ENCODE measurements around the gene DLGAP1. TPM values are rescaled to one million over a fixed set of nuclear protein-coding genes. Genes with fewer than 3 reads are reported as not detected.

DLGAP1 gene
- total RNA-seq, 2 experiments from 2014 or later = not detected

GRCh38 chr18:3597409-3598357, 857.4 kb downstream of the DLGAP1 start:
- POLR2A ChIA-PET = interaction anchor here (0.7 to 4.8 kb wide), 4 partner anchors 9 to 350 kb away, joined by 3 to 52 read pairs (median 4); partner anchors contain the start of gene MYL12A
- Mint-ChIP-seq H3K4me3 (peak overlapping the region; percentile 94), H3K27me3 (no peaks in the 10 kb centered on the region), H3K4me1 (peaks cover 37% of the 10 kb centered on the region), H3K36me3 (peaks cover 15% of the 10 kb centered on the region), H3K9me3 (no peaks in the 10 kb centered on the region), H3K27ac (peak overlapping the region; percentile 97)
- DNase-seq (no peak), ATAC-seq (ENCODE audit: low read depth) (no peak)

- H3K36me3 Mint-ChIP-seq = peaks cover 15% of the 10 kb centered on the region
- H3K4me1 Mint-ChIP-seq = peaks cover 34% of the 10 kb centered on the region
Measured at GRCh38 chr18:3596637-3597384, 858.3 kb downstream of the DLGAP1 start.

DNA sequence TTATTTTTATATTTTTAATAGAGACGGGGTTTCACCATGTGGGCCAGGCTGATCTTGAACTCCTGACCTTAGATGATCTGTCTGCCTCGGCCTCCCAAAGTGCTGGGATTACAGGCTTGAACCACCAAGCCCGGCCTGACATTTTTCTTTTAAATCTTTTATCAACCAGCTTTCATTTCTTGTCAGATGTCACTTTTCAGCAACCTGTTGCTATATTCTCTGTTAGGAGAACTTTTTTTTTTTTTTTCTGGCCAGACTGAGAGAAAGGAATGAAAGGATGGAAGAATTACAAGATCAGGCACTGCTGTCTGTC, 858.8 kb downstream of the DLGAP1 start:
- Mint-ChIP-seq H3K4me1 (peaks cover 34% of the 10 kb centered on the region), H3K36me3 (peaks cover 15% of the 10 kb centered on the region), H3K27ac (peak overlapping the region; percentile 97), H3K9me3 (no peaks in the 10 kb centered on the region), H3K27me3 (no peaks in the 10 kb centered on the region), H3K4me3 (peak overlapping the region; percentile 94)
- DNase-seq (no peak), ATAC-seq (ENCODE audit: low read depth) (no peak)
- POLR2A ChIA-PET = interaction anchor here (0.7 to 4.8 kb wide), 4 partner anchors 10 to 335 kb away, joined by 3 to 52 read pairs (median 4); no protein-coding TSS in a partner anchor

More at GRCh38 chr18:3596637-3597384, 858.3 kb downstream of the DLGAP1 start:
- POLR2A ChIA-PET = interaction anchor here (0.7 to 4.8 kb wide), 4 partner anchors 10 to 336 kb away, joined by 3 to 52 read pairs (median 4); no protein-coding TSS in a partner anchor
- Mint-ChIP-seq H3K27me3 (no peaks in the 10 kb centered on the region), H3K27ac (peak overlapping the region; percentile 97), H3K9me3 (no peaks in the 10 kb centered on the region), H3K4me3 (peak overlapping the region; percentile 94)
- DNase-seq (no peak), ATAC-seq (ENCODE audit: low read depth) (no peak)

- Mint-ChIP-seq H3K36me3 (peaks cover 15% of the 10 kb centered on the region), H3K4me1 (peaks cover 34% of the 10 kb centered on the region), H3K27me3 (no peaks in the 10 kb centered on the region), H3K4me3 (peak overlapping the region; percentile 94), H3K9me3 (no peaks in the 10 kb centered on the region), H3K27ac (peak overlapping the region; percentile 97)
- POLR2A ChIA-PET = interaction anchor here (0.7 to 4.8 kb wide), 7 partner anchors 7 to 347 kb away, joined by 3 to 59 read pairs (median 8); partner anchors contain the start of gene MYL12B
- no peak for ATAC-seq (ENCODE audit: low read depth)
- DNase-seq = no peak
Measured at GRCh38 chr18:3595369-3596273, 859.5 kb downstream of the DLGAP1 start.

DNA sequence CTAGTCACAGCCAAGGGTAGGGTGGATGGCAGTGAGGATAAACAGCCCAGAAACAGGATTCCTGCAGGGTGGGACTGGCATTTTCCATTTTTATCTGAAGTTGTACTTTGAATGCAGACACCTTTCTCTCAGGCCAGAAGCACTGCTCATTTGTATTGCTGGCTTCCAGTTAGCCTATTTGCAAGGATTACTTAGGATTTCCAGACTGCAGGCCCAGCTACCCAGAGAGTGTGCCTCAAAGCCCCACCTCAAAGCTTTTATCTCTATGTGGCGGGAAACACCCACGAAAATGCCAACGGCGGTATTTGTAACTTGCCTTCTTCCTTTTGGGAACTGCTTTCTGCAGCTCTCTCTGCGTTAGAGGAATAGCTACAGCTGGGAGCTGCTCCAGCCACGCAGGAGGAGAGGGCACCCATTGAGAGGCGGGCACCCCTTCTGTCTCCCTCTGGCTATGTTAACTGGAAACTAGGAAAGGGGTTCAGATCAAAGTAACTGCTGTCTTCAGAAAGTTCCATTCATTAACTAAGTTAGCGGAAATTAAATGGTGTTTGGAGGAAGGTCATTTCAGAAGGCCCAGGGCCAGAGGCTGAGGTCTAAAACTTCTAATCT, 860.2 kb downstream of the DLGAP1 start:
- no peaks in the 10 kb centered on the region for H3K27me3 Mint-ChIP-seq
- no peak for DNase-seq
- H3K4me1 Mint-ChIP-seq = peaks cover 34% of the 10 kb centered on the region
- H3K27ac Mint-ChIP-seq = peak overlapping the region; percentile 97
- POLR2A ChIA-PET = interaction anchor here (0.6 to 4.8 kb wide), 17 partner anchors 8 to 348 kb away, joined by 3 to 59 read pairs (median 8); partner anchors contain the start of genes MYL12A and MYL12B
- ATAC-seq (ENCODE audit: low read depth) = no peak
- H3K36me3 Mint-ChIP-seq = peaks cover 15% of the 10 kb centered on the region
- H3K9me3 Mint-ChIP-seq = no peaks in the 10 kb centered on the region
- H3K4me3 Mint-ChIP-seq = peak overlapping the region; percentile 94

DNA sequence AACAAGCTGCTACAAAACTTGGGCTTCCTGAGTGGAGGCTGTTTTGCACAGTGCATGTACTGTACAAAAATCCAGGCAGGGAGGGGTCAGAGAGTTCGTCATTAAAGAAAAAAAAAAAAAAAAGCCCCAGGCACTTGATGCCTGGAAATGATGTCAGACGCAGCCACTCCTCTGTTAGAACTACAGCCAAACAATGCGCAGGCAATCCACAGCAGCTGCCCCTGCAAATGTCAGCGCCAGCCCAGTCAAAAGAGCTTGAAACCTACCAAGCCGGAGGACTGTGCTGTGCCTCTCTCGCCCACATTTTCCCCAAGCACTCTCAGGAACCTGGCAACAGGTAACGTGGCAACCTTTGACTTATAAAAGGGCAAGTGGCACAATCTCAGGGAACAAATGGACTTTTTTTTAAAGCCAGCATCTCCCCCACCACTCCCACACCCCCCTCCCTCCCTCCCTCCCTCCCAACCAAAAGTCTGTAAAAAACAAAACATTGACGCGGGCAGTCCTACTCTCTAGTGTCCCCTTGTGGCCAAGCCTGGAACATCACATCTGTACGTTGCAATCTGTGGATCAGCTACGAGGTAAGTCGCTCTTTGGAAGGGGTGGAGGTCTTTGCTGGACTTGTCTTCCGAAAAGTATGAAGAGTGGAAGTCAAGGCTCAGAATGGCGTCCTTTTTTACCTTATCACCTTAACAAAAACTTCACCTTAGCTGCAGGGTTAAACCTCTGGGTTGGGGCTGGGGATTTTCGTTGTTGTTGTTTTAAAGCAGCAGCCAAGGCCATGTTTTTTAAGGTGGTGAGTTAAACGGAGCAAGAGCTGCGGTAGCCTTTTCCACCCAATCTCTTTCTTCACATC, 861.0 kb downstream of the DLGAP1 start:
- Mint-ChIP-seq H3K9me3 (no peaks in the 10 kb centered on the region), H3K4me1 (peaks cover 34% of the 10 kb centered on the region)

DNA sequence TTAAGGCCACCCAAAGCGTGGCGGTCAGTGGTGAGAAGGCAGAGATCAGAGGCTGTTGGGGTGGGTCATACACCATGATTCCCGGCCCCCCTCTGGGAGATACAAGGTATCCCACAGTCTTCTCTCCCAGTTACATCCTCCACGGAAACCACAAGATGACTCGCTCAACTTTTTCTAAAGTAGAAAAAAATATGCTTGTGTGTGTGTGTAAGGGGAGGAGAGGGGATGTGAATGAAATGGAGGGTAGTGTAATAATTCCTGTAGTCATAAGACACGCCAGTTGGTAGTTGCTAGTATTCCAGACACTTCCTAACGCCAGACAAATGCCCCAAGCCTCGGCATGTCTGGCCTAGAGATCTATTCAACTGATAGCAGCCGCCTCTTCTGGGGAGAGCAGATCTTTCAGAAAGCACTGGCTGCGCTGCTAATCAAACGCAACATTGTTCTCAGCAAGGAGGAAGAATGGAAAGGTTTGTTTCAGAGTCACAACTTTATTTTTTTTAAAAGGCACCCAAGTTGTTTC, 861.7 kb downstream of the DLGAP1 start:
- POLR2A ChIA-PET = interaction anchor here (0.6 to 4.8 kb wide), 17 partner anchors 8 to 1702 kb away, joined by 3 to 59 read pairs (median 8); partner anchors contain the start of genes METTL4, MYL12A, MYL12B and NDC80
- Mint-ChIP-seq H3K4me1 (peaks cover 34% of the 10 kb centered on the region), H3K27ac (peak overlapping the region; percentile 97), H3K9me3 (no peaks in the 10 kb centered on the region), H3K27me3 (no peaks in the 10 kb centered on the region), H3K36me3 (peaks cover 15% of the 10 kb centered on the region), H3K4me3 (peak overlapping the region; percentile 94)
- ATAC-seq (ENCODE audit: low read depth) (peak; percentile 17), DNase-seq (no peak)

More for the DNA sequence above, 861.0 kb downstream of the DLGAP1 start:
- Mint-ChIP-seq H3K36me3 (peaks cover 15% of the 10 kb centered on the region), H3K4me3 (peak overlapping the region; percentile 94), H3K27ac (peak overlapping the region; percentile 97), H3K27me3 (no peaks in the 10 kb centered on the region)
- peak; percentile 90 for ATAC-seq (ENCODE audit: low read depth)
- POLR2A ChIA-PET = interaction anchor here (0.6 to 4.8 kb wide), 21 partner anchors 9 to 1701 kb away, joined by 3 to 59 read pairs (median 5); partner anchors contain the start of genes METTL4, MYL12A, MYL12B and NDC80
- DNase-seq = peak; percentile 81

DNA sequence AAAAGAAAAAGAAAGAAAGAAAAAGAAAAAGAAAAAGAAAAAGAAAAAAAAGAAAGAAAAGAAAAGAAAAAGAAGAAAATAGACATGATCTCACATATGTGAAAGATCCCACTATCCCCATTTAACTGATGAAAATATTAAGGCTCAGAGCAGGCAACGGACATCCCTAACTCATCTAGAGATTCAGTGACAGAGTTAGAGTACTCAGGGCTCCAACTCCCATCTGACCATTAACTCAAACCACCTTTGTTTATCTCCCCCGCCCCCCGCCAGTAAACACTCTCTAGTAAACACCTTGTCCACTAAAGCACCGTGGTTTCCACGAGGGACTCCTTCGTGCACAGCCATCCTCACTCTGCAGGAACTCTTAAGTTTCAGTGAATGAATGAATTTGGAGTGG, 862.2 kb downstream of the DLGAP1 start:
- DNase-seq (no peak), ATAC-seq (ENCODE audit: low read depth) (no peak)
- H3K9me3 Mint-ChIP-seq = no peaks in the 10 kb centered on the region
- no peaks in the 10 kb centered on the region for H3K27me3 Mint-ChIP-seq
- POLR2A ChIA-PET = interaction anchor here (2.5 to 4.0 kb wide), 3 partner anchors 10 to 296 kb away, joined by 24 to 59 read pairs (median 36); no protein-coding TSS in a partner anchor
- peaks cover 12% of the 10 kb centered on the region for H3K36me3 Mint-ChIP-seq
- peaks cover 34% of the 10 kb centered on the region for H3K4me1 Mint-ChIP-seq
- H3K4me3 Mint-ChIP-seq = peak overlapping the region; percentile 94
- peak overlapping the region; percentile 97 for H3K27ac Mint-ChIP-seq

- POLR2A ChIA-PET = no interaction called here
- peaks cover 25% of the 10 kb centered on the region for H3K4me1 Mint-ChIP-seq
- peaks cover 2% of the 10 kb centered on the region for H3K36me3 Mint-ChIP-seq
- H3K27me3 Mint-ChIP-seq = no peaks in the 10 kb centered on the region
- H3K9me3 Mint-ChIP-seq = no peaks in the 10 kb centered on the region
- no peak for DNase-seq
- no peak overlapping the region for H3K4me3 Mint-ChIP-seq
- no peak overlapping the region for H3K27ac Mint-ChIP-seq
- ATAC-seq (ENCODE audit: low read depth) = no peak
Measured at GRCh38 chr18:3590096-3590630, 864.9 kb downstream of the DLGAP1 start.

GRCh38 chr18:3585656-3586509, 869.2 kb downstream of the DLGAP1 start:
- Mint-ChIP-seq H3K4me3 (no peak overlapping the region), H3K4me1 (peaks cover 28% of the 10 kb centered on the region), H3K36me3 (no peaks in the 10 kb centered on the region), H3K27ac (peak overlapping the region; percentile 13), H3K9me3 (no peaks in the 10 kb centered on the region), H3K27me3 (no peaks in the 10 kb centered on the region)
- POLR2A ChIA-PET = interaction anchor here (0.7 to 1.9 kb wide), 4 partner anchors 8 to 138 kb away, joined by 3 to 8 read pairs (median 4); no protein-coding TSS in a partner anchor
- peak; percentile 65 for DNase-seq
- peak; percentile 87 for ATAC-seq (ENCODE audit: low read depth)
